GM19351 (cell line): ENCODE measurements around the gene SPDYA.
A peak's percentile ranks its signal among the peaks of the same experiment; 100 is the strongest.

Source experiments
- ATAC-seq: cut with Tn5 transposase; IDR thresholded peaks from one replicate; pipeline ENCODE4 v1.9.1; 2021; ENCODE audit warnings: mild to moderate bottlenecking, moderate library complexity; ENCODE audit not compliant: unreplicated experiment

Gene SPDYA

GRCh38 chr2:28824207-28824606 is 13.6 kb downstream of the SPDYA start:
- ATAC-seq, result no peak

DNA sequence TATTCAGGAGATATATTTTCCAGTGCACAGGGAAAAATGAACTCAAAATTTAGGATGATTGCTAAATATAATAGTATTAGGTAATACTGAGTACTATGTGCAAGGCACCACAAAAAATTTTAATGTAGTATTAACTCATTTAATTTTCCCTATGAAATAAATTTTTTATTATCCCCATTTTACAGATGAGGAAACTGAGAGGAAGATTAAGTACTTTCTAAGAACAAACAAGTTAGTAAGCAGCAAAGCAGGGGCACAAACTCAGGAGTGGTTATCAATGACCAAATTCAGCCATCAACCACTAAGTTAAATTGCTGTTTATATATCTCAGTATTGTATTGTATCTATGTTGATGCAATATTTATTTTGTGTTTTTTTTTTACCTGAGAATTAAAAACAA is 14.2 kb downstream of the SPDYA start:
- no peak for ATAC-seq

DNA sequence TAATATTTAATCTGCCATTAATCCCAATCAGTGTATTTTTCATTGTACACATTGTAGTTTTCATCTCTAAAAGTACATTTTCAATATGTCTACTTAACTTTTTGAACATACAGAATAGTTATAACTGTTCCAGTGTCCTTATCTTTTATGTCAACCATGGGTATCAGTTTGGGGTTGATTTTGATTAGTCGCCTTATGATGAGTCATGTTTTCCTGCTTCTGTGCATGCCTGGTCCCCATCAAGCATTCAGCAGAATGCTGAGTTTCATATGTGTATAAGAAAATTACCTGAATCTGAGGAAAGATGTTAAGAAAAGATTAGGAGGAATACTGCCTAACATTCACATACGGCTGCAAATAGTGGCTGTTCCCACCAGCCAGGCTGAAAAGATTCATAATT is 17.7 kb downstream of the SPDYA start:
- no peak for ATAC-seq

GRCh38 chr2:28833740-28834470 is 23.3 kb downstream of the SPDYA start:
- no peak for ATAC-seq

- no peak for ATAC-seq
Measured at GRCh38 chr2:28835781-28836180, 25.1 kb downstream of the SPDYA start.

DNA sequence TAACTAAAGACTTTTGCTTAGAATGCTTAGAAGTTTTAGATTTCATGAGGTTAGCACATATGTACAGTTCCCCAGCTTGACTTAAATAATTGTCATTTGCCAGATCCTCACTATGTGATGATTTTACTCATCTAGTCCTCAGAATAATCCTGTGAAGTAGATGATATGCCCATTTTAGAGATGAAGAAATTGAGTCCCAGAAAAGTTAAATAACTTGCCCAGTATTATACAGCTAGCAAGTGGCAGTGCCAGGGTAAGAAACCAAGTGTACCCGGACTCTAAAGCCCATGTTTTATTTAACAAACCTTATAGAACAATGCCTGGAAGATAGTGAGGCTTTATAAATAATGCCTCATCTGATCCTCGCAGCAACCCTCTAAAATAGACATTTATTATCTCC is 28.3 kb downstream of the SPDYA start:
- ATAC-seq, result no peak

DNA sequence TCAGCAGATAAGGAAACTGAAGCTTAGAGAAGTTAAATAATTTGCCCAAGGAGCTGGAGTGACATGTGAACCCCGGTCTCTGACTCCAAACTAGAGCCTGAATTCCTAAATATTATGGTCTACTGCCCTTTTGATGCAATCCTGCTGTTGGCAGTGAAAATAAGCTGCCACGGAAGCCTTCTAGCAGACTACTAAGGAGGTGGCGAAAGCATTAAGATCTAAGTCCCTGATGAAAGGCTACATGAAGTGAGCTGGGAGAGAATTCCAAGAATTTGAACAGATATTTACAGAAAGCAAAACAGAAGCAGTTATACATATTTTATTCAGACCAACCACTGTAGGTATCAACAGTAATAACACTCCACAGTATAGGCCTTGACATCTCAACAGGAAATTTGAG is 31.4 kb downstream of the SPDYA start:
- ATAC-seq, result no peak

- ATAC-seq, result no peak
Measured at GRCh38 chr2:28855193-28855592, 44.6 kb downstream of the SPDYA start.

DNA sequence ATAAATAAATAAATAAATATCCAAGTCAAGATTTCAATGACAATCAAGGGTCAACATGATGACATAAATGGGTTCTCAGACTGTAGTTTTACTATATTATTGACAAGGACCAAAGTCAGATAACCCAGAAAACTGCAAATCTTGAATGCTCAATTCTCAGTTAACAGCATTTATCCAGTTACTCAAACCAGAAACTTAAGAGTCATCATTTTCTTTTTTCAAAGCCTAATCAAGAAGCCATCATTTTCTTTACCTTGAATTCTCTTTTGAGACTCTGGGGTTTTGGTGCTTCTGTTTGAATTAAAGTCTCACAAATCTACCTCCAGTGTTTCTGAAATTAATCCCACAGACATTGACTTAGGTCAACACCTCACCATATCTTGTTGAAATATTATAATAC is 45.3 kb downstream of the SPDYA start:
- no peak for ATAC-seq

GRCh38 chr2:28868611-28869010 is 58.0 kb downstream of the SPDYA start:
- no peak for ATAC-seq

GRCh38 chr2:28869494-28870145 is 59.0 kb downstream of the SPDYA start:
- peak; percentile 16 for ATAC-seq

DNA sequence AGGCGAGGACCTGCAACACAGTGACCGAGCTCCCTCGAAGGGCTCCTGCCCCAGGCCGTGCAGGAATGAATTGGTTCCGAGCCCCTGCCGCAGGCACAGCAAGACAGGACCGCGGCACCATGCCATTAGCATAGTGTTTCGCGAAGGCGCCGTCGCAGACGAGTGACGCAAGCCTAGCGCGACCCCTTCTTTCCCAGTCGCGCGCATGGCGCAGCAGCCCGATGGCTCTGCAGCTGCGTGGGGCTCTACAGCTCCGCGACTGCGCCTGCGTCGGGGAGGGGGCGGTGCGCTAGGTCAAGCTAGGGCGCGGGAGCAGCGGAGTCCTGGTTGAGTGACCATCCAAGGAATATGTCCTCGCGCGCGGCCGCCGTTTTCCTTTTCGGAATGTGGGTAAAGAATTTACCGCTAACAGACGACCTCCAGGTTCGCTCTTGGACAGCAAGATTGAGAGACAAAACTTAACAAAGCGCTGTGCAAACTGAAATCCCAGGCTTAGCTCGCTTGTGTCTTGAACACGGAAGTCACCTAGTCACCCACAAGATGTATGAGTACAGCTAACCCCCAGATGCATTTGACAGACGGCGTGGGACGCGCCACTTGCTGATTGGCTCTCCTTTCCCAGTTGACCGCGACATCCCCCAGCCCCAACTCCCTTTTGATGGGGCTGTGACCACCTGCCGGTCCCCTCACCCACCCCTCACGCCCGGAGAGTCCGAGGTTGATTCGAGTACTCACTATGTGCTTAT is 59.7 kb downstream of the SPDYA start, which contains the start of gene TRMT61B:
Gene TRMT61B, minus strand, starts transcription at position 164 of the 746 bp plus-strand sequence. Its CDS starts 32 bp downstream, at position 132.
- peak; percentile 92 for ATAC-seq

- ATAC-seq, result no peak
Measured at GRCh38 chr2:28871620-28872019, 61.0 kb downstream of the SPDYA start.

DNA sequence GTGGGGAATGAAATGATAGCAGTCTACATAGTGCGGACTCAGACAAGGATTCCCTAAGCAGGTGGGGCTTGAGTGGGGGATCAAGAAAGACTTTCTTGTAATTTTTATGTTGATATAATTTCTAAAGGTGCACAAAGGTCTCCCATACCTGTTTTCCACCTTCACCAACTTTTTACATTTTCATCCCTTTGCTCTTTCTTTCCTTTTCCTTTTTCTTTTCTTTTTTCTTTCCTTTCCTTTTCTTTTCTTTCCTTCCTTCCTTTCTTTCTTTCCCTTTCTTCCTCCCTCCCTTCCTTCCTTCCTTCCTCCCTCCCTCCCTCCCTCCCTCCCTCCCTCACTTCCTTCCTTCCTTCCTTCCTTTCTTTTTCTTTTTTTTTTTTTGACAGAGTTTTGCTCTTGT is 69.6 kb downstream of the SPDYA start:
- no peak for ATAC-seq

DNA sequence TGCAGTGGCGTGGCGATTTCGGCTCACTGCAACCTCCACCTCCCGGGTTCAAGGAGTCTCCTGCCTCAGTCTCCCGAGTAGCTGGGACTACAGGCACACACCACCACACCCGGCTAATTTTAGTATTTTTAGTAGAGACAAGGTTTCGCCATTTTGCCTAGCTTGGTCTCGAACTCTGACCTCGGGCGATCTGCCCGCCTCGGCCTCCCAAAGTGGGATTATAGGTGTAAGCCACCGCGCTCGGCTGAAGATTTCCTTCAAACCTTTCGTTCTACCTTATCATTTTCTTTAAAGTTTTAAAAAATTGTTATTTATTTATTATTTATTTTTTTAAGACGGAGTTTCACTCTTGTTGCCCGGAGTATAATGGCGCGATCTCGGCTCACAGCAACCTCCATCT is 82.9 kb downstream of the SPDYA start:
- ATAC-seq, result no peak

GRCh38 chr2:28894470-28895188 is 84.0 kb downstream of the SPDYA start, which contains the start of gene WDR43:
TSS of gene WDR43 (plus strand) at chr2:28894667. CDS start at chr2:28894699, 32 bp downstream.
- peak; percentile 89 for ATAC-seq

DNA sequence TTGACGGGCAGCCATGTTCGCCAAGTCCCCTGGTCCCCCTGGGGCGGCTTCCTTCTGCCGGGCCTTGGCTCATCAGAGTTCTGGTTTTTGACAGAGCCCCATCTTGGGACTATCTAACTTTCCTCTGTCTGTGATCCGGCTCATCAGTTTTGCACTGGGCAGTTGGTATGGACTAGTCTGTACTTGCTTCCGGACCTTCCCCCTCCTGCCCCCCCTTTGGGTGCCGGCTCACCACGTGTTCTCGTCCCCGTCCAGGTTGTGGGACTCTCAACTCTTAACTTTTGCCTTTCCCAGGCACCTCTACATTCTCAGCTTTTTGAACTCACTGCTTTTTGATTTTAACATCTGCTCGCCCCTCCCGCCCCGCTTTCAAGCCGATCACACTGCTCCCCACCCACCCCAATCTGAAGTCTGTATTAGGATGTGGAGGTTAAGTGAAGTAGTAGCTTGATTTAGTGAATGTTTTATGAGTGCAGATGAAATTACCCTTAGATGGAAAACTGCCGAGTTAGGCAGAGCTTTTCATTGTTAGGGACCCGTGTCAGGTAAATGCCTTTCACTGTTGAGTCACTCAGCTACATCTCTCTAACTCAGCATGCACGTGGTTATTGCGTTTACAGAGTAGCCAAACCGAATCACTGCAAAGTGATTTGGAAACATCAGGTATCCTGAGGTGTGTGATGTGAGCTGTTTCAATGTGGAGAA is 84.7 kb downstream of the SPDYA start:
- ATAC-seq, result peak; percentile 11

GRCh38 chr2:28896906-28897305 is 86.3 kb downstream of the SPDYA start:
- ATAC-seq, result no peak

- ATAC-seq, result no peak
Measured at GRCh38 chr2:28898048-28898447, 87.4 kb downstream of the SPDYA start.
